ENCODE results near the gene TRRAP.

DNA sequence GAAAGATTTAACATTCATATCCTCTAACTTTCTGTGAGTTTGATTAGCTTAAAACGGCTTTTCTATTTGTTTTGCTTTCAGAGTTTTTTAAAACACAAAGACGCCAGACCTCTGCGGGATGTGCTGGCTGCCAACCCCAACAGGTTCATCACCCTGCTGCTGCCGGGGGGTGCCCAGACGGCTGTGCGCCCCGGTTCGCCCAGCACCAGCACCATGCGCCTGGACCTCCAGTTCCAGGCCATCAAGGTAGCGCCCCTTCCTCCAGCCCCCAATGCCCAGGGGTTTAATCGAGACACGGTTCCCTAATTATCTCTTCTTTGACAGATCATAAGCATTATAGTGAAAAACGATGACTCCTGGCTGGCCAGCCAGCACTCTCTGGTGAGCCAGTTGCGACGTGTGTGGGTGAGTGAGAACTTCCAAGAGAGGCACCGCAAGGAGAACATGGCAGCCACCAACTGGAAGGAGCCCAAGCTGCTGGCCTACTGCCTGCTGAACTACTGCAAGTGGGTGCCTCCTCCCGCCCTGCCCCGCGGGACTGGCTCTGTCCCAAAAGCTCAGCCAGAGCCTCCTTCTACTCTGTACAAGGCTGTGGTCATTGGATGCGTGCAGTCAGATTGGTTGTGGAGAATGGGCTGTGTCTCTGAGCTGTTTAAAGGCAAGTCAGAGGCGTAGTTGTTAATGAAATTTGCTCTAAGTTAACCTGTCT, 71.2 kb downstream of the TRRAP start:
- TF ChIP-seq, protein P1, sequence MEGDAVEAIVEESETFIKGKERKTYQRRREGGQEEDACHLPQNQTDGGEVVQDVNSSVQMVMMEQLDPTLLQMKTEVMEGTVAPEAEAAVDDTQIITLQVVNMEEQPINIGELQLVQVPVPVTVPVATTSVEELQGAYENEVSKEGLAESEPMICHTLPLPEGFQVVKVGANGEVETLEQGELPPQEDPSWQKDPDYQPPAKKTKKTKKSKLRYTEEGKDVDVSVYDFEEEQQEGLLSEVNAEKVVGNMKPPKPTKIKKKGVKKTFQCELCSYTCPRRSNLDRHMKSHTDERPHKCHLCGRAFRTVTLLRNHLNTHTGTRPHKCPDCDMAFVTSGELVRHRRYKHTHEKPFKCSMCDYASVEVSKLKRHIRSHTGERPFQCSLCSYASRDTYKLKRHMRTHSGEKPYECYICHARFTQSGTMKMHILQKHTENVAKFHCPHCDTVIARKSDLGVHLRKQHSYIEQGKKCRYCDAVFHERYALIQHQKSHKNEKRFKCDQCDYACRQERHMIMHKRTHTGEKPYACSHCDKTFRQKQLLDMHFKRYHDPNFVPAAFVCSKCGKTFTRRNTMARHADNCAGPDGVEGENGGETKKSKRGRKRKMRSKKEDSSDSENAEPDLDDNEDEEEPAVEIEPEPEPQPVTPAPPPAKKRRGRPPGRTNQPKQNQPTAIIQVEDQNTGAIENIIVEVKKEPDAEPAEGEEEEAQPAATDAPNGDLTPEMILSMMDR (IDR thresholded peaks at IDR 0.05), result no peak
- TF ChIP-seq POLR2AphosphoS5 (IDR thresholded peaks at IDR 0.05), result no peak
- no peak for TF ChIP-seq POLR2A (IDR thresholded peaks at IDR 0.05)
- no peak for TF ChIP-seq EP300 (IDR thresholded peaks at IDR 0.05)
